NCI-H2171 (cell line): ENCODE measurements around the gene GPR101.
A peak's percentile ranks its signal among the peaks of the same experiment; 100 is the strongest.

Source experiments
- DNase-seq: peaks from one replicate; lab custom pipeline; 2025; lab: John Stamatoyannopoulos, UW

The GPR101 gene

GRCh38 chrX:137033774-137034507 is at the start of gene GPR101:
Gene GPR101 (minus strand): TSS chrX:137033995. CDS start chrX:137031674, 2,321 bp downstream.
- no peak for DNase-seq

DNA sequence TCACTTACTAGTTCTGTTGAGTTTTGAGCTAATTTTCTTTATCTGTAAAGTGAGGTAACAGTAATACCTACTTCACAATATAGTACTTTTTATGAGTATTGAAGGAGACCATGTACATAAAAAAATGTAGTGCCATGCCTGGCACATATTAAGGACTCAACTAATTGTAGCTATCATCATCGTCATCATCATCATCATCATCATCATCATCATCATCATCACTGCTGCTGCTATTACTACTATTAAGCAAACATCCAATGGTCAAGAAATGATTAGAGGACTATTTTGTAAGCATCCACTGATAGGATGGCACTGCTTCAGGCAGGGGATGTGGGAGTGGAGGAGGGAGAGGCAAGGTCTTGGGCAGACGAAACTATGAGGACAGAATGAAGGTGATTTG is 47.4 kb upstream of the GPR101 start:
- no peak for DNase-seq

DNA sequence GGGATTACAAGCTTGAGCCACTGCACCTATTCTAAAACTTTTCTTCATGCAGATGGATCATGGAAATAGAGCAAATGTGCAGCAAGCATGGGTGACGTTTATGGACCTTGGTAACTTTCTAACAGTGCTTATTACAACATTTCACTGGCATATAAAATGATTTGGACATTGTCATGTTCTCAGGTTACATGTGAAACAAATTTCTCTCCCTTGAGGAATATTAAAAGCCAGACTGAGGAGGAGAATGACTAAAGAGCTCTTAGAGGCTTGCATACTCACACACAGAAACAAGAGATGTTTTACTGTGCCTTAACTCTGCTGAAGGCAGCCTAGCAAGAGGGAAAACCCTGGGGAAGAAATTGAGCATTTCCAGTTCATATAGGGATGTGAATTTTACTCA is 38.6 kb upstream of the GPR101 start:
- no peak for DNase-seq

DNA sequence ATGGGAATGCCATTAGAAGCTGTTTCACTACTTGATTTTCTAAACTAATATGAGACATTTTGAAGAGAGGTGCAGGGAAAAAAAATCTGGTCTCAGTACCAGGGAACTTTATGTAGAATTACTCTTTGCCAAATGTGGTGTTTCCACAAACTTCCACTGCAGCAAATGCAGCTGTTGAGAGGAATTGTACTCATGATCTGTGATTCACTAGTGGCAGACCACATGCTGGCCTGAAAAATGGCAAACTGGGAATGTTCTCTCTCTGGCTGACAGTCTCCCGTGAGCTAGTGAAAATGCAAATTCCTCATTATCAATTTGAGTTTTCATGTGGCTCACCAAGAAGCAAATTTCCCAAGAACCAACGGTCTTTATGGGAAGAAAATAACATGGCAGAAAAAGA is 37.8 kb upstream of the GPR101 start:
- no peak for DNase-seq

- no peak for DNase-seq
Measured at GRCh38 chrX:137067147-137067546, 33.4 kb upstream of the GPR101 start.

DNA sequence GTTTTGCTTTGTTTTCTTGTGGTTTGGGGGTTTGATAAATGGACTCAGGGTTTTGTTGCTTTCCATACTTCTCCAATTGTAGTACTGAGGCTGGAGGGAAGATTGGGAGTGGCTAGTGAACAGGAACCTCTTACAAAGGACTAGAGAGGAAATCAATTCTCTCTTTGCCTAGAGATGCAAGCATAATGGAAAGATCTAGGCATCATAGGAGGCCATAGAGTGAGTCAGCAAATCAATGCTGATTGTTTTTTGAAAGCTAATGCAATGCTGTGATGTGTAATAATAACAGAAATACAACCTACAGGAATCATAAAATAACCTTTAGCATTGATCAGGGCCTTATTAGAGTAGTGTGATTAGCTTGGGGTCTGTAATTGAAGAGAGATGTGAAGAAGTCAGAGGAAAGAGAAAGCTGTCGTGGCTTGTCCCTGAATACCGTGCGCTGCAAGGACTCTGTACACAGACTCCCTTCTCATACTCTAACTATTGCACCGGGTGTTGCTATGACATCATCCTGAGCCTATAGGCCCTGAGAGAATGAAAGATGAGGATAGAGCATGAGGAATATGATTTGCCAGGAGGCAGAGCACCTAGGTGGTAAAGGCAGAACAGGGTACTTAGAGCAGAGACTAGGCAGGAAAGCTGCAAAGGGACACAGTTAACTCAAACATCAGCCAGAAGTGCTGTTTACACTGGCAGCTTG is 29.3 kb upstream of the GPR101 start:
- no peak for DNase-seq

DNA sequence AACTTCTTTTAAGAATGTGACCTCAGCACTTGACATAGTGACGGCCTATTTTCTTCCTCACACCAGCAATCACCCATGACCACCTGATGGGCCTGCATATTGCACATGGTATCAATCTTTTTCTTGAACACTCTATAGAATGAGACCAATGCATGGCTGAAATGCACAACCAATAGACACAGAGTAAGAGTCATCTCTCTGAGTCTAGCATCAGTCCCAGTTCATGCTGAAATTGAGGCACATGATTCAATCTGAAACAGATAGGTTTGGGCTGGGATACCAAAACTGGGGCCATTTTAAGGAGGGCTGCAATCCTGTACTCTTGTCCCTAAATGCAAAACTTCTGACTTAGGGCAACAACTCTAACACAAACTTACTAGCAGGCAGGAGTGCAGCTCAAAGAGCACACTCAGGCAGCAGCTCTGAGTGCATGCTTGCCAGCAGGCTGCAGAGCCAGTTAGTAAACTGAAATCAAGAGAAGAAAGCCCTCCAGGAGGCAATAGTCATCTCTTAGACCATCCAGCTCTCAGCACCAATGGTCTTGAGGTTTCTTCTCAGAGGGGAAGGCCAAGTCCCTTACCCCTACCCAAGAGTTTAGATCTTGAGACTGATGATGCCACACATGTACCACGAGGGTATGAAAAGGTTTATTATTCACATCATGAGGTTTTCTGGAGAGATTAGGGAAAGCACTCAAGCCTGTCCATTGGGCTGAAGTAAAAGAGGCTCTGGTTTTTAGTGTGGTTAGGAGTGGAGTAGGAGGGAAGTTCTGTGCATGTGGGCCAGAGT is 24.7 kb upstream of the GPR101 start:
- no peak for DNase-seq

GRCh38 chrX:137052643-137053235 is 18.9 kb upstream of the GPR101 start:
- DNase-seq: no peak

DNA sequence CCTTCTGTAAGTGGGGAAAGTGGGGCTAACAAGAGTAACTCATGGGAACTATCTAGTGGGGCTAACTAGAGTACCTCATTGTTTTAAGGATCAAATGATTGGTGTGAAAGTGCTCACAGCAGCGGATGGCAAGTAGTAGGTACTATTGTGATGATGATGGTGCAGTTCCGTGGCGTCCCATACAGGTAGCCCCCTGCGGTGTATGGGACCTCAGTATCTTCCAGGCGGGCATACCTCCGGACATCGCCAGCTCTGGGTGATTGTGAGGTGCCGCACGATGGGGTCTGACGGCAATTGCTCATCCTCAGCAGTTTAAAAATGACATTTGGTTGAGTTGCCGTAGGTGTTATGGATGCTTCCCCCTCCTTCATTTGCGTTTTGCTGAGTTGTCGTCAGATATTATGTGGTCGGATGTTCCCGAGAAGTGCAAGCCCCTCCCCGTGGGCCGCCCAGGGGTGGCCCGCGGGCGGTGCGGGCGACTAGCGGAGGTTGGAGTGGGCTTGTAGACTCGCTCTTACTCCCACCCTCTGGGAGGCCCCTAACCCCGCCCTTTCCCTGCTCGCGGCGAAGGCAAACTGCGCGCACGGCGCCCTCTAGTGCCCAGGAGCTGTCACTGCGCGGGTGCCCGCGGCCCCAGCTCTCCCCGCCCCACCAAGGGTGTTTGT is 18.3 kb upstream of the GPR101 start:
- DNase-seq: peak; percentile 15

DNA sequence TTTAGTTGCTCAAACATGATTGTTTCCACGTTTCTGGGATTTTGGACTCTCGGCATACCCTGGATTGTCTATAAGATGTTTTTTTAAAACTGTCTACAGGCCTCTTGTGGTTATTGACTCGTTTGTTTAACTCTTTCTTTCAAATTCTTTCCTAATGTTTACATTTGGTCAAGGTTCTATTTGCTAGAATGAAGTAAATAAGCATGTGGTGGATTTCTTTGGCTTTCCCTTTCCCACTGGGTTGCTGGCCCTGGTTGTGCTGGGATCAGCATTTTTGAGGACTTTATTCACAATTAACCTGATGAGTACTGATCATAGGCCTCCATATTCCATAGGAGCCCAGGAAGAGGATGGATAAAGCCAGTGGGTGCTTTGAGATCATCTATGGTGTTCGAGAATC is 11.1 kb upstream of the GPR101 start:
- no peak for DNase-seq

DNA sequence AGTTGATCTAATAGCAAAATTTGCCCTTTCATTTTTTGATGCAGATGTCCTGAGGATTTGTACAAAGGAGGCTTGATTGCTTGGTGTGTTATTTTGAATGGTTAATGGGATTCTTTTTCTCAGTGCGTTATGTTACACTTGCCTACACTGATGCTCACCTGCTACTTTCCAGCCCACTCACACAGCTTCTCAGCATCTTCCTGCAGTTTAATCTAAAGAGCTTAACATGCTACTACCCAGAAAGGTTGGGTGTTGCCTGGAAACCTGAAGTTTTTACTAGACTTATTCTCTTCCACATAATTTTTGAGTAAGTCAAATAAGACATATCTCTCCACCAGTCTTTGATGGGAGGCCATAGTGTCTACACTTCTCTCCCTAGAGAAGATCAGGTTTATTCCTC is 9.9 kb upstream of the GPR101 start:
- no peak for DNase-seq

GRCh38 chrX:137041329-137041728 is 7.5 kb upstream of the GPR101 start:
- no peak for DNase-seq

DNA sequence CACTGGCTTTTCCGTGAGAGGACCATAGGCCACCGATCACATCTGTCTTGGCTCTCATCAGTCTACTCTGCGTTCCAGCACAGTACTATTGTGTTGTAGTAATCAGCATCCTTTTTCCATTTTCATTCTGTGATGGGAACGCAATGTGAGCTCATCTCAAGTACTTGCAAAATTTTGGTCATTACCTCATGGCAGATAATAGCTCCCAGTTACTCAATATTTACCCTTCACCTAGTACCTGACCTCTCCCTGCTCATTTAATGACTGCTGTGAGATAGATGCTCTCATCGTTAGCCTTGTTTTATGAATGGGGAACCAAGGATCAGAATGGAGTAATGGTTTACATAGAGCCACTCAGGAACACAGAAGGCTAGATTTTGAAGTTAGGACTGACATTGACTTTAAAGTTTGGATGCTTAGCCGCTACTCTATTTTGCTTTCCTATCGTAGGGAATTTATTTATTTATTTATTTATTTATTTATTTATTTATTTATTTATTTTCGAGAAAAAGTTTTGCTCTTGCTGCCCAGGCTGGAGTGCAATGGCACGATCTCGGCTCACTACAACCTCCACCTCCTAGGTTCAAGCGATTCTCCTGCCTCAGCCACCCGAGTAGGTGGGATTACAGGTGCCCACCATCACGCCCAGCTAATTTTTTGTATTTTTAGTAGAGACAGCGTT is 6.5 kb upstream of the GPR101 start:
- no peak for DNase-seq

- DNase-seq: no peak
Measured at GRCh38 chrX:137034508-137034872, 695 bp upstream of the GPR101 start.

GRCh38 chrX:137032841-137033773 is 688 bp downstream of the GPR101 start:
- no peak for DNase-seq

- DNase-seq: no peak
Measured at GRCh38 chrX:137032341-137032694, 1.5 kb downstream of the GPR101 start.

GRCh38 chrX:137031517-137032340 is 2.1 kb downstream of the GPR101 start:
- DNase-seq: peak; percentile 13

GRCh38 chrX:137031039-137031438 is 2.8 kb downstream of the GPR101 start:
- no peak for DNase-seq

GRCh38 chrX:137028699-137029098 is 5.1 kb downstream of the GPR101 start:
- no peak for DNase-seq
